HEK293 (cell line): ENCODE data around the gene OR2S2.

Experiments used
- CTCF ChIA-PET: fragments of 350-600 bp; formaldehyde crosslinking; extraction: SDS; loops from one replicate; lab custom pipeline; 2021; ENCODE audit warnings: antibody characterized with exemption; lab: Yijun Ruan, JAX
- POLR2A ChIA-PET: fragments of 300-600 bp; formaldehyde crosslinking; extraction: SDS; loops from one replicate; lab custom pipeline; 2020; ENCODE audit warnings: antibody characterized with exemption, inconsistent platforms; lab: Yijun Ruan, JAX
- H3K27ac ChIP-seq: fragments of 200-500 bp; sonication (Bioruptor generic); 2 replicates; pipeline ENCODE4 v1.5.1; 2014; ENCODE audit warnings: low read depth, low read length, control low read depth, inconsistent platforms; ENCODE audit errors: extremely low read depth
- H3K36me3 ChIP-seq, 2 experiments: fragments of 200-500 bp in 1 of 2; sonication (Bioruptor generic) in 1 of 2; 1 replicate in 1 of 2; 2 replicates in 1 of 2; pipeline ENCODE4 v1.5.1; 2014 to 2017; ENCODE audit warnings: inconsistent platforms in 2 of 2, low read length in 2 of 2; ENCODE audit not compliant: control insufficient read depth in 2 of 2, insufficient read depth in 1 of 2
- H3K4me1 ChIP-seq: fragments of 200-500 bp; sonication (Bioruptor generic); 2 replicates; pipeline ENCODE4 v1.5.1; 2014; ENCODE audit warnings: mild to moderate bottlenecking, low read length, inconsistent platforms; ENCODE audit not compliant: control insufficient read depth, insufficient read depth
- H3K4me3 ChIP-seq: 2 replicates; pipeline ENCODE4 v1.5.1; 2011; ENCODE audit warnings: low read depth, mild to moderate bottlenecking, control low read depth, low read length, moderate library complexity
- H3K9me3 ChIP-seq: fragments of 200-500 bp; sonication (Bioruptor generic); 2 replicates; pipeline ENCODE4 v1.5.1; 2014; ENCODE audit warnings: low read depth, low read length, inconsistent platforms; ENCODE audit not compliant: control insufficient read depth, insufficient read depth
- BCL11A ChIP-seq: fragments of 450-650 bp; formaldehyde crosslinking; IDR thresholded peaks from 2 replicates; pipeline ENCODE4 v1.5.1; 2016; ENCODE audit warnings: low read depth, missing biosample characterization, missing genetic modification characterization
- FEZF1 ChIP-seq: fragments of 450-650 bp; formaldehyde crosslinking; IDR thresholded peaks from 2 replicates; pipeline ENCODE4 v1.5.1; 2016; ENCODE audit warnings: missing biosample characterization, missing genetic modification characterization
- GLI2 ChIP-seq: fragments of 450-650 bp; formaldehyde crosslinking; IDR thresholded peaks from 2 replicates; pipeline ENCODE4; 2017; ENCODE audit warnings: missing biosample characterization, missing genetic modification characterization, low read depth, borderline replicate concordance
- GLIS2 ChIP-seq: fragments of 450-650 bp; formaldehyde crosslinking; IDR thresholded peaks from 2 replicates; pipeline ENCODE4 v1.5.1; 2016; ENCODE audit warnings: missing biosample characterization, missing genetic modification characterization
- KLF16 ChIP-seq: fragments of 450-650 bp; formaldehyde crosslinking; IDR thresholded peaks from 2 replicates; pipeline ENCODE4 v1.5.1; 2017; ENCODE audit warnings: missing biosample characterization, missing genetic modification characterization
- OVOL3 ChIP-seq: fragments of 450-650 bp; formaldehyde crosslinking; IDR thresholded peaks from 2 replicates; pipeline ENCODE4 v1.5.1; 2016; ENCODE audit warnings: missing biosample characterization, missing genetic modification characterization
- REPIN1 ChIP-seq: fragments of 450-650 bp; formaldehyde crosslinking; IDR thresholded peaks from 2 replicates; pipeline ENCODE4 v1.5.1; 2017; ENCODE audit warnings: missing biosample characterization, missing genetic modification characterization, low read depth
- SP3 ChIP-seq: fragments of 450-650 bp; formaldehyde crosslinking; IDR thresholded peaks from 2 replicates; pipeline ENCODE4 v1.5.1; 2016; ENCODE audit warnings: missing biosample characterization, missing genetic modification characterization
- SP7 ChIP-seq: fragments of 450-650 bp; formaldehyde crosslinking; IDR thresholded peaks from 2 replicates; pipeline ENCODE4 v1.5.1; 2016; ENCODE audit warnings: missing biosample characterization, missing genetic modification characterization
- ZFP69B ChIP-seq: fragments of 450-650 bp; formaldehyde crosslinking; IDR thresholded peaks from 2 replicates; pipeline ENCODE4 v1.5.1; 2016; ENCODE audit warnings: missing biosample characterization, missing genetic modification characterization
- ZNF133 ChIP-seq: fragments of 450-650 bp; formaldehyde crosslinking; IDR thresholded peaks from 2 replicates; pipeline ENCODE4 v1.5.1; 2016; ENCODE audit warnings: missing biosample characterization, missing genetic modification characterization
- ZNF221 ChIP-seq: fragments of 450-650 bp; formaldehyde crosslinking; IDR thresholded peaks from 2 replicates; pipeline ENCODE4 v1.5.1; 2017; ENCODE audit warnings: missing biosample characterization, missing genetic modification characterization, borderline replicate concordance
- ZNF324 ChIP-seq: fragments of 450-650 bp; formaldehyde crosslinking; IDR thresholded peaks from 2 replicates; pipeline ENCODE4 v1.5.1; 2016; ENCODE audit warnings: missing biosample characterization, missing genetic modification characterization
- ZNF544 ChIP-seq: fragments of 450-650 bp; formaldehyde crosslinking; IDR thresholded peaks from 2 replicates; pipeline ENCODE4 v1.5.0; 2017; ENCODE audit warnings: missing biosample characterization, missing genetic modification characterization
- ZNF548 ChIP-seq: fragments of 450-650 bp; formaldehyde crosslinking; IDR thresholded peaks from 2 replicates; pipeline ENCODE4 v1.5.1; 2016; ENCODE audit warnings: missing biosample characterization, missing genetic modification characterization
- ZNF791 ChIP-seq: fragments of 450-650 bp; formaldehyde crosslinking; IDR thresholded peaks from 2 replicates; pipeline ENCODE4 v1.5.1; 2016; ENCODE audit warnings: missing biosample characterization, missing genetic modification characterization
- ZSCAN16 ChIP-seq: fragments of 450-650 bp; formaldehyde crosslinking; IDR thresholded peaks from 2 replicates; pipeline ENCODE4 v1.5.1; 2016; ENCODE audit warnings: missing biosample characterization, missing genetic modification characterization
- ZXDB ChIP-seq: fragments of 450-650 bp; formaldehyde crosslinking; IDR thresholded peaks from 2 replicates; pipeline ENCODE4 v1.5.1; 2016; ENCODE audit warnings: missing biosample characterization, missing genetic modification characterization
- TF ChIP-seq, protein P1 (sequence below): fragments of 450-650 bp; formaldehyde crosslinking; IDR thresholded peaks from 2 replicates; pipeline ENCODE4 v1.5.1; 2016; ENCODE audit warnings: missing biosample characterization, missing genetic modification characterization
- TF ChIP-seq, protein P2 (sequence below): fragments of 450-650 bp; formaldehyde crosslinking; IDR thresholded peaks from 2 replicates; pipeline ENCODE4 v1.5.1; 2017; ENCODE audit warnings: missing biosample characterization, missing genetic modification characterization
- TF ChIP-seq, protein P3 (sequence below): fragments of 450-650 bp; formaldehyde crosslinking; IDR thresholded peaks from 2 replicates; pipeline ENCODE4 v1.5.1; 2016; ENCODE audit warnings: missing biosample characterization, missing genetic modification characterization

Gene OR2S2

DNA sequence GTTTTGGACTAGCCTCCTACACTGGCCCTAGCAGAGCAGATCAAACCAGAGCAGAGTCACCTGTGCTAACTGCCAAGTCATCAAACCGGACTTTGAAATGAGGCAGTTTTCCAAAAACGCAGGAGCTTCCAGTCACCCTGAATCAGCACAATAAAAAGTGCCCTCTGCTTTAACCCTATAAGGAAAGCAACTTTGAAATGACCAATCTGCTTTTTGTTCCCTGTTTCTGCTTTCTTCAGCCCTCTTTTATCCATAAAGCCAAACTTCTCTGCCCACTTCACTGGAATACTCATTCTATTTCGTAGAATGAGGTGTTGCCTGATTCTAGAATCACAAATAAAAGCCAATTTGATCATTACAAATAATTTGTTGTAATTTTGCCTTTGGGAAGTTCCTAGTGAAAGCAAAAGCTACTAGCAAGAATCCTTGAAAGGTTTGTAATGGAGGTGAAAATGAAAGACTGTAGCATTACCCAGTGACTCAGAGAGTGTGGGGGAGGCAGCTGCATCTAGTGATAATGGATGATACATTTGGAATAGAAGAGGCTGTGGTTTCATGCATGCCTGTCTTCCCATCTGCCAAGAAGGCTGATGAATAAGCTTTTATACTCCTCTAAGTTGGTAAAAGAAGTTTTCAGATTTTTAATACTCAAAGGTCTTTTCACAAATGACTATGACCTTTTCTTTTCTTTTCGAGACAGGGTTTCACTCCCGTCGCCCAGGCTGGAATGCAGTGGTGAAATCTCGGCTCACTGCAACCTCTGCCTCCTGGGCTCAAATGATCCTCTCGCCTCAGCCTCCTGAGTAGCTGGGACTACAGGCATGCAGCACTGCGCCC, 33.8 kb downstream of the OR2S2 start:
- Histone ChIP-seq H3K27ac (no peak overlapping the region), H3K36me3 (no peaks in the 10 kb centered on the region), H3K4me1 (no peaks in the 10 kb centered on the region), H3K4me3 (no peak overlapping the region), H3K9me3 (no peaks in the 10 kb centered on the region)
- TF ChIP-seq, protein P1, sequence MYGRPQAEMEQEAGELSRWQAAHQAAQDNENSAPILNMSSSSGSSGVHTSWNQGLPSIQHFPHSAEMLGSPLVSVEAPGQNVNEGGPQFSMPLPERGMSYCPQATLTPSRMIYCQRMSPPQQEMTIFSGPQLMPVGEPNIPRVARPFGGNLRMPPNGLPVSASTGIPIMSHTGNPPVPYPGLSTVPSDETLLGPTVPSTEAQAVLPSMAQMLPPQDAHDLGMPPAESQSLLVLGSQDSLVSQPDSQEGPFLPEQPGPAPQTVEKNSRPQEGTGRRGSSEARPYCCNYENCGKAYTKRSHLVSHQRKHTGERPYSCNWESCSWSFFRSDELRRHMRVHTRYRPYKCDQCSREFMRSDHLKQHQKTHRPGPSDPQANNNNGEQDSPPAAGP = no peak
- TF ChIP-seq SP7 (tag by site-specific recombination) = no peak
- no peak for TF ChIP-seq REPIN1 (tag by site-specific recombination)
- TF ChIP-seq ZFP69B = no peak
- TF ChIP-seq ZNF133 (tag by site-specific recombination) = no peak
- TF ChIP-seq ZXDB = no peak
- no peak for TF ChIP-seq GLI2 (tag by site-specific recombination)
- TF ChIP-seq KLF16 (tag by site-specific recombination) = no peak
- TF ChIP-seq SP3 (tag by site-specific recombination) = no peak
- TF ChIP-seq OVOL3 = no peak
- POLR2A ChIA-PET = interaction anchor here (0.6 kb wide), 2 partner anchors 20 to 842 kb away, joined by 3 to 8 read pairs; no protein-coding TSS in a partner anchor
- CTCF ChIA-PET = interaction anchor here (0.6 to 6.5 kb wide), 14 partner anchors 13 to 1337 kb away, joined by 3 to 45 read pairs (median 3); partner anchors contain the start of gene SPAAR

DNA sequence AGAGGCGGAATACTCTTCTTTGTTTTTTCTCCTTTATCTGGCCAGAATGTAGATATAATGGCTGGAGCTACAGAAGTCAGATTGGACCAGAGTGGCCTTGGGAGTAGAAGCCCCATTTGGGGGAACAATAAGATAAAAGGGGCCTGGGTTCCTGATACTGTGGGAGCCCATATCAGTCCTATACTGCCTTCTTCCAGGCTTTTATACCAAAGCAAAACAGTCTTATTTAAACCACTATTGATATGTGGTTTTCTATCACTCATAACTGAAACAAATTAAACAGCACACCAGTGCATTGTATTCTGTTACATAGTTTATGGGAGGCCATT, 34.4 kb downstream of the OR2S2 start:
- H3K4me3 ChIP-seq = no peak overlapping the region
- H3K4me1 ChIP-seq = no peaks in the 10 kb centered on the region
- no peak overlapping the region for H3K27ac ChIP-seq
- POLR2A ChIA-PET = interaction anchor here (0.6 kb wide), 2 partner anchors 20 to 842 kb away, joined by 3 to 8 read pairs; no protein-coding TSS in a partner anchor
- H3K36me3 ChIP-seq = no peaks in the 10 kb centered on the region
- no peak for TF ChIP-seq ZSCAN16 (tag by site-specific recombination)
- TF ChIP-seq, protein P2, sequence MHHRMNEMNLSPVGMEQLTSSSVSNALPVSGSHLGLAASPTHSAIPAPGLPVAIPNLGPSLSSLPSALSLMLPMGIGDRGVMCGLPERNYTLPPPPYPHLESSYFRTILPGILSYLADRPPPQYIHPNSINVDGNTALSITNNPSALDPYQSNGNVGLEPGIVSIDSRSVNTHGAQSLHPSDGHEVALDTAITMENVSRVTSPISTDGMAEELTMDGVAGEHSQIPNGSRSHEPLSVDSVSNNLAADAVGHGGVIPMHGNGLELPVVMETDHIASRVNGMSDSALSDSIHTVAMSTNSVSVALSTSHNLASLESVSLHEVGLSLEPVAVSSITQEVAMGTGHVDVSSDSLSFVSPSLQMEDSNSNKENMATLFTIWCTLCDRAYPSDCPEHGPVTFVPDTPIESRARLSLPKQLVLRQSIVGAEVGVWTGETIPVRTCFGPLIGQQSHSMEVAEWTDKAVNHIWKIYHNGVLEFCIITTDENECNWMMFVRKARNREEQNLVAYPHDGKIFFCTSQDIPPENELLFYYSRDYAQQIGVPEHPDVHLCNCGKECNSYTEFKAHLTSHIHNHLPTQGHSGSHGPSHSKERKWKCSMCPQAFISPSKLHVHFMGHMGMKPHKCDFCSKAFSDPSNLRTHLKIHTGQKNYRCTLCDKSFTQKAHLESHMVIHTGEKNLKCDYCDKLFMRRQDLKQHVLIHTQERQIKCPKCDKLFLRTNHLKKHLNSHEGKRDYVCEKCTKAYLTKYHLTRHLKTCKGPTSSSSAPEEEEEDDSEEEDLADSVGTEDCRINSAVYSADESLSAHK (tag by site-specific recombination) = no peak
- TF ChIP-seq BCL11A = no peak
- TF ChIP-seq FEZF1 (tag by site-specific recombination) = no peak
- TF ChIP-seq, all 188 proteins: peak for 0
- CTCF ChIA-PET = interaction anchor here (1.1 to 6.5 kb wide), 6 partner anchors 13 to 180 kb away, joined by 3 to 45 read pairs (median 8); partner anchors contain the start of gene SPAAR
- H3K9me3 ChIP-seq = no peaks in the 10 kb centered on the region

DNA sequence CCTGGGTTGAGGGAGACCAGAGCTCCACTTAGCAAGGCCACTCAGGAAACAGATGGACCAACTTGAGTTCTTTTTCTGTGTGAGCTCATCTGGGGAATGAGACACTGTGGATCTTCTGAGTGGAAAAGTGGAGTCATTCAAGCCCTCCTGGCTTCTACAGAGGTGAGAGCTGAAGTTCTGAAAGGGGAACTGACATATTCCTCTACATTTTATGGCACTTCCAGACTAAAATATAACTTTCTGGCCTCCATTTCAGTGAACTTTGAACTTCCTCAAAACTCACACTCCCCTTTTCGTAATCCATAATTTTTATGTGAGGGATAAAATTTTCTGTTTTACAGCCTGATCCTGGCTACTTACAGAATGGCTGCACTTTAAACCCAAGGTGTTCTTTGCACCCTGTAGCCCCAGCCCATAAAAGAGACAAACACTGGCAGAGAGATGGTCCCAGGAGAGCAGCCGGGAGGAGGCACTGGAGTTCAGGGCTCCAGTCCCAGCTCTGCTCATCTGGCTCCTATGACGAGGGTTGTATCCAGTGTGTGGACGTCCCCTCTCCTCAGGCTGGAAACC, 37.8 kb downstream of the OR2S2 start:
- Histone ChIP-seq H3K36me3 (no peaks in the 10 kb centered on the region), H3K9me3 (no peaks in the 10 kb centered on the region), H3K27ac (no peak overlapping the region)
- POLR2A ChIA-PET = interaction anchor here (0.7 to 0.9 kb wide), 2 partner anchors 14 to 270 kb away, joined by 3 to 4 read pairs; partner anchors contain the start of gene HRCT1
- TF ChIP-seq SP3 (tag by site-specific recombination) (no peak), ZNF791 (tag by site-specific recombination) (no peak), ZNF324 (no peak), ZNF221 (tag by site-specific recombination) (no peak), GLIS2 (no peak), ZNF548 (tag by site-specific recombination) (no peak), ZNF544 (tag by site-specific recombination) (no peak)
- TF ChIP-seq, protein P3, sequence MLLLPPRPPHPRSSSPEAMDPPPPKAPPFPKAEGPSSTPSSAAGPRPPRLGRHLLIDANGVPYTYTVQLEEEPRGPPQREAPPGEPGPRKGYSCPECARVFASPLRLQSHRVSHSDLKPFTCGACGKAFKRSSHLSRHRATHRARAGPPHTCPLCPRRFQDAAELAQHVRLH (tag by site-specific recombination) = no peak
- TF ChIP-seq, all 188 proteins: peak for 0
- no peak overlapping the region for H3K4me3 ChIP-seq
- CTCF ChIA-PET = interaction anchor here (0.7 to 6.5 kb wide), 7 partner anchors 9 to 91 kb away, joined by 4 to 45 read pairs (median 5); partner anchors contain the start of gene SPAAR
- H3K4me1 ChIP-seq = no peaks in the 10 kb centered on the region
